PFSK-1 (cell line): Measurements from ENCODE around the gene FAM168A.

ENCODE experiments used
- FOXP2 ChIP-seq: optimal IDR thresholded peaks from 2 replicates; pipeline ENCODE3; 2011; ENCODE audit warnings: borderline replicate concordance, control low read depth, inconsistent platforms; ENCODE audit not compliant: insufficient read depth; ENCODE audit errors: extremely low read length, extremely low read depth
- POLR2AphosphoS5 ChIP-seq: IDR thresholded peaks from 2 replicates; pipeline ENCODE4 v1.6.1; 2012; ENCODE audit warnings: low read depth, mild to moderate bottlenecking, control low read depth, low read length, moderate library complexity
- REST ChIP-seq, 2 experiments: IDR thresholded peaks; 2 replicates each; pipeline versions ENCODE4 v1.6.1 to v1.8.0; 2011 to 2012; ENCODE audit warnings: low read depth in 2 of 2, low read length in 2 of 2, control low read depth in 1 of 2, inconsistent platforms in 1 of 2, mild to moderate bottlenecking in 1 of 2, moderate library complexity in 1 of 2; ENCODE audit not compliant: insufficient read depth in 1 of 2
- SIN3A ChIP-seq: IDR thresholded peaks from 2 replicates; pipeline ENCODE4 v1.6.1; 2012; ENCODE audit warnings: mild to moderate bottlenecking, low read length, moderate library complexity, borderline replicate concordance; ENCODE audit not compliant: insufficient read depth
- TAF1 ChIP-seq: IDR thresholded peaks from 2 replicates; pipeline ENCODE4 v1.6.1; 2012; ENCODE audit warnings: low read length, control low read depth, borderline replicate concordance; ENCODE audit not compliant: insufficient read depth

Gene FAM168A

DNA sequence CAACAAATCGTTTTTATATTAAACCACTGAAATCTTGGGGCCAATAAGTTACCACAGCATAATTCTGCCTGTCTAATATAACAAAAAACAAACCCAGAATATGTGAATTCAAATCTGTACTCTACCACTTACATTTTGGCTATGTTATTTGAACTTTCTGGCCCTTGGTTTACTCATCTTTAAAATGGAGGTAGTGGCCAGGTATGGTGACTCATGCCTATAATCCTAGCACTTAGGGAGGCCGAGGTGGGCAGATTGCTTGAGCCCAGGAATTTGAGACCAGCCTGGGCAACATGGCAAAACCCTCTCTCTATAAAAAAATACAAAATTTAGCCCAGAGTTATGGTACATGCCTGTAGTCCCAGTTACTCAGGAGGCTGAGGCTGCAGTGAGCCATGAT is 84.2 kb downstream of the FAM168A start:
- TF ChIP-seq SIN3A (no peak), REST (IDR thresholded peaks at IDR 0.05; ENCODE audit: insufficient read depth in 1 of 2, low read depth in 2 of 2, low read length in 2 of 2) (no peak)

DNA sequence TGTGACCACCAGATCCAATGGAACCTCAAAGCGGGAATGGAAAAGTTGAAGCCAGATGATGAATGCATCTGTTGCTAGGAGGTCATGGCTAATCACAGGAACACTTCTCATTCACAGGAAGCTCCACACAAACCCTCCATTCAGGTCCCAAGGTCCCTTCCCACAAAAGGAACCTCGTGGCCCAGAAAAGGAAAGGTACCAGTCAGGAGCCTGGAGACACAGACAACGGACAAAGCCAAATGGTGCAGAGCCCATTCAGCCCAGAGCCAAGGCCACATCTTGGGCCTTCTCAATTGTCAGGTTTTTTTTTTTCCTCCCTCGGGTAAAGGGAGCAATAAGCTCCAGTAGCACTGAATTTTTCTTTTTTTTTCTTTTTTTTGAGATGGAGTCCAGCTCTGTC is 87.0 kb downstream of the FAM168A start:
- TF ChIP-seq SIN3A (no peak), TAF1 (no peak), POLR2AphosphoS5 (no peak), FOXP2 (no peak), REST (IDR thresholded peaks at IDR 0.05; ENCODE audit: insufficient read depth in 1 of 2, low read depth in 2 of 2, low read length in 2 of 2) (no peak)

- TF ChIP-seq TAF1: no peak
- TF ChIP-seq SIN3A: no peak
- TF ChIP-seq REST (IDR thresholded peaks at IDR 0.05; ENCODE audit: insufficient read depth in 1 of 2, low read depth in 2 of 2, low read length in 2 of 2): no peak
- TF ChIP-seq FOXP2: no peak
- TF ChIP-seq POLR2AphosphoS5: no peak
These were observed 87.8 kb downstream of the FAM168A start for GRCh38 chr11:73510106-73510505.

DNA sequence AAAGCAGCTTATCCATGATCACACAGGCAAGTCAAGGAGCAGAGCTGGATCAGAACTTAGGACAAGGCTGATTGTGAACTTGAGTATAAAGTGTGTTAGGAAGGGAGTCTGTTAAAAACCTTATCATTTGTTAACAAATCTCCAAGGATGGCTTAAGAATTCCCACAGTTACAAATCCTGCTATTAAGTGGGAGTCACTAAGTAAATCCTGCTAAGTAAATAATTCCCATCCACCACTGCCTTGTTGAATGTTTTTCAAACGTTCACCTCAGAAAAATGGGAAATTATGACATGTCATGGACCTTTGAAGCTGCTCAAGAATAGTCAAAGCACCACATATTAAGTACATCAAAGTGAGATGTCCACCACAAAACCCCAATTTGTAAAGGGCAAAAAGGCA is 88.7 kb downstream of the FAM168A start:
- no peak for TF ChIP-seq REST (IDR thresholded peaks at IDR 0.05; ENCODE audit: insufficient read depth in 1 of 2, low read depth in 2 of 2, low read length in 2 of 2)
- TF ChIP-seq POLR2AphosphoS5: no peak
- TF ChIP-seq FOXP2: no peak
- no peak for TF ChIP-seq SIN3A
- no peak for TF ChIP-seq TAF1

- TF ChIP-seq SIN3A (no peak), TAF1 (no peak), POLR2AphosphoS5 (no peak), FOXP2 (no peak)
These were observed 89.4 kb downstream of the FAM168A start for GRCh38 chr11:73508243-73509176.
